ENCODE data around the gene SUMO3. TPM values are rescaled to one million over a fixed set of nuclear protein-coding genes. Genes with fewer than 3 reads are reported as not detected.

The SUMO3 gene
- polyA plus RNA-seq, 10 donors = 60.0 to 88.6 (median 67.5) TPM

- DNase-seq = no peak
Measured at GRCh38 chr21:44848821-44849521, 31.1 kb upstream of the SUMO3 start.

- DNase-seq = no peak
Measured at GRCh38 chr21:44847261-44848056, 29.6 kb upstream of the SUMO3 start.

GRCh38 chr21:44846485-44847260, 28.8 kb upstream of the SUMO3 start:
- peak in 2 of 3 donors; percentile 26 to 68 for DNase-seq

GRCh38 chr21:44846224-44846484, 28.3 kb upstream of the SUMO3 start:
- no peak for DNase-seq

- DNase-seq = peak in 2 of 3 donors; percentile 41 to 73
Measured at GRCh38 chr21:44845418-44846223, 27.8 kb upstream of the SUMO3 start.

GRCh38 chr21:44844256-44844655, 26.4 kb upstream of the SUMO3 start:
- DNase-seq = no peak

GRCh38 chr21:44842721-44843445, 25.0 kb upstream of the SUMO3 start:
- no peak for DNase-seq

- DNase-seq = no peak
Measured at GRCh38 chr21:44842087-44842486, 24.2 kb upstream of the SUMO3 start.

- DNase-seq = no peak
Measured at GRCh38 chr21:44840771-44841170, 22.9 kb upstream of the SUMO3 start.

- DNase-seq = no peak
Measured at GRCh38 chr21:44838951-44839350, 21.1 kb upstream of the SUMO3 start.

- no peak for DNase-seq
Measured at GRCh38 chr21:44838039-44838895, 20.4 kb upstream of the SUMO3 start.

- DNase-seq = no peak
Measured at GRCh38 chr21:44837537-44837936, 19.7 kb upstream of the SUMO3 start.

- peak in 2 of 3 donors; percentile 33 to 48 for DNase-seq
Measured at GRCh38 chr21:44836666-44837471, 19.0 kb upstream of the SUMO3 start.

GRCh38 chr21:44836349-44836665, 18.4 kb upstream of the SUMO3 start:
- DNase-seq = no peak

GRCh38 chr21:44835647-44835973, 17.7 kb upstream of the SUMO3 start:
- no peak for DNase-seq

GRCh38 chr21:44834951-44835646, 17.2 kb upstream of the SUMO3 start:
- no peak for DNase-seq

- no peak for DNase-seq
Measured at GRCh38 chr21:44834231-44834950, 16.5 kb upstream of the SUMO3 start.

GRCh38 chr21:44833663-44834062, 15.8 kb upstream of the SUMO3 start:
- DNase-seq = no peak

All from muscle of back (tissue), 11 donors.